Lower leg skin (tissue), 3 donors: ENCODE results near the gene ZBTB20.

Experiments
- CTCF ChIP-seq, 3 donors: fragments of 450-650 bp; IDR thresholded peaks; one replicate each; pipeline ENCODE4 v1.5.1; 2016; ENCODE audit warnings: antibody characterized with exemption in 3 of 3, mild to moderate bottlenecking in 3 of 3, moderate library complexity in 2 of 3
- POLR2A ChIP-seq, 2 donors: fragments of 450-650 bp; IDR thresholded peaks; one replicate each; pipeline ENCODE4 v1.6.1; 2016 to 2017; ENCODE audit warnings: antibody characterized with exemption in 2 of 2, mild to moderate bottlenecking in 1 of 2, moderate library complexity in 1 of 2

- TF ChIP-seq CTCF (IDR thresholded peaks at IDR 0.05), result no peak
- TF ChIP-seq POLR2A (IDR thresholded peaks at IDR 0.05), result no peak
These were observed 5.9 kb downstream of the ZBTB20 start for GRCh38 chr3:115141033-115141757.
